HG02885 (cell line): ENCODE measurements around the gene ABCD3.
"Not testable (repeated sequence)": the region's sequence is repeated elsewhere in the genome, so short reads cannot be mapped to it uniquely, and the experiment has no call there.

Experiments
- ATAC-seq: cut with Tn5 transposase; IDR thresholded peaks from one replicate; pipeline ENCODE4 v1.9.1; 2021; ENCODE audit warnings: mild to moderate bottlenecking; ENCODE audit not compliant: unreplicated experiment, poor library complexity

ABCD3 gene

DNA sequence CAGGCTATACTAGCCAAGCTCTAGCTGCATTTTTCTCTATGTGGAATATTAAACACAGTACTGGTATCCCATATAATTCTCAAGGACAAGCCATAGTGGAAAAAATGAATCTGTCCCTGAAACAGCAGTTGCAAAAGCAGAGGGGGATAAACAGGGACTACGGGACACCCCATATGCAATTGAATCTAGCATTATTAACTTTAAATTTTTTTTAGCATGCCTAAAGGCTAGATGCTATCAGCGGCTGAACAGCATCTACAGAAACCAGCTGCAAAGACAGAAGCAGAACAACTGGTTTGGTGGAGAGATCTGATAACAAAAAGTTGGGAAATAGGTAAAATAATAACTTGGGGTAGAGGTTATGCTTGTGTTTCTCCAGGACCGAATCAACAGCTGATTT is 30.6 kb downstream of the ABCD3 start:
- ATAC-seq: not testable (repeated sequence)

DNA sequence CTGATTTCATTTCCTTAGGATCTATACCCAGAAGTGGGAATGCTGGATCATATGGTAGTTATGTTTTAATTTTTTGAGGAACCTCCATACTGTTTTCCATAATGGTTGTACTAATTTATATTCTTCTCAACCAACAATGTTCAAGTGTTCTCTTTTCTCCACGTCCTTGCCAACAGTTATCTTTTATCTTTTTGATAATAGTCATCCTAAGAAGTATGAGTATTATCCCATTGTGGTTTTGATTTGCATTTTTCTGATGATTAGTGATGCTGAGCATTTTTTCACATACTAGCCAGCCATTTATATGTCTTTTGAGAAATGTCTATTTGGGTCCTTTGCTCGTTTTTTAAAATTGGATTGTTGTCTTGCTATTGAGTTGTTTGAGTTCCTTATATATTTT is 38.5 kb downstream of the ABCD3 start:
- no peak for ATAC-seq

DNA sequence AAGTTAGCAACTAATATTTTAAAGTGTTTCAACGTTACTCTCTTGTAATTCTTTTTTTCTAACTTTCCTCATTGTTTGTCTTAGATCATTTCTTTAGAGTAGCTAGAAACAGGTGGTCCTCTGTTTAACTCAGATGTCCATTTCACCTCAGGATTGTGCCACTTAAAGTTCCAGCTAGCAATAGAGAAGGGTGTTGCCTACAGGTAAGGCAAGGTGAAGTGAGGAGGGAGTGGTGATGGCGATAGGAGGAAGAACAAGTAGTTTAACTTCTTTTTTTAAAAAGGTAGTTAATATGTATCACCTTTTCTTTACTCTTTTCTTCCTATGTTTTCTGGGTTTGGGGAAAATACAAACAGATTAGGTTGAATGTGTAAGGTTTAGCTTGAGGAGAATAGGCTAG is 44.4 kb downstream of the ABCD3 start:
- ATAC-seq: no peak

DNA sequence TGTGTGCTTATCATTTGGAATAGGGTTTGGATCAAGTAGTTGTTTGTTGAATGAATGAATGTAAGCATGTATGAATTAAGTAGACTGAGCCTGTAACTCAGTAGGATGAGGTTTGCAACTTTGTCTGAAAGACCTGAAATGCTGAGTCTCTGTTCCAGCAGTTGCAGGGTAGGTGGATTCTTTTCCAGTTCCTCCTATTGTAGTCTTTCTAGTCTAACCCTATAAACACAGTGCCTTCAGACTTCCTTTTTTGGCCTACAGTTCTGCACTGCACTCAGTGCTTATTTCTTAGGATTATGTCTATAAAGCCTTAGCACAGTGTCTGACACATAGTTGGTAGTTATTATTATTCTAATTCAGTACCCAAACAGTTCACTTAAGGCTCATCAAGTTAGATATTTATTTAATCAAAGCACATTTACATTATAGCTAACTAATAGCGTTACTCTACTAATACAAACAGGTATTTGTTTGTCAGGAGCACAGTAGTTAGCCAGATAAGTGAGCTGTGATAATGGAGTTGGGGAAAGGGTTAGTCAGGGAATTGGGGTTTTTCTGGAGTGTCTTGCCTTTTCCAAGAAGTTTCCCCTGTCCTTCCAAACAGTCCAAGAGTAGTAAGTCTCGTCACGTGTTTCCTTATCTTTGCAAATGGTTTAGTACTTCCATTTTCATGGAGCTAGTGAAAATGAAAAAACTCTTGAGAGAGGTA is 45.0 kb downstream of the ABCD3 start:
- ATAC-seq: no peak

DNA sequence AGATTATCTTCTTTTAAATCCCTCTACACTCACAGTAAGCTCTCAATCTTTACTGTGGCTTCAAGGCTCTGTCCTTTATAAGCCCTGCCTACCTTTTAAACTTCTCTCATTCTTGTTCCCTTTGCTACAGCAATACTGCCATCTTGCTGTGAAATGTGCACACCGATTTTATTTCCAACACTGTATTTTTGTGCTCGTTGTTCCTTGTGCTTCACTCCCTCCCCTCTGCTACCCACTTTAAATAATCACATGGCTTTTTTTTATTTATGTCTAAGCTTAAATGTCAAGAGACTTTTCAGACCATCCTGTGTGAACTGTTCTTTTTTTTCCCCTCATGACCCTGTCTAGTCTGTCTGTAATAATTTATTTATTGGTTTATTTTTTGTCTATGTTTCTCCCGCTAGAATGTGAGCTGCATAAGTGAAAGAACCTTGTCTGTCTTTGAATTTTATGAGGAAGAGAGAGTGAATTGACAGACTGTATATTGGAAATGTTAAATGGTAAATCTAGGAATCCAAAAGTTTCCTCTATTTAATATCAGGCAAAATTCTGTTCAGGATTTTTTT is 45.7 kb downstream of the ABCD3 start:
- ATAC-seq: peak; percentile 59

DNA sequence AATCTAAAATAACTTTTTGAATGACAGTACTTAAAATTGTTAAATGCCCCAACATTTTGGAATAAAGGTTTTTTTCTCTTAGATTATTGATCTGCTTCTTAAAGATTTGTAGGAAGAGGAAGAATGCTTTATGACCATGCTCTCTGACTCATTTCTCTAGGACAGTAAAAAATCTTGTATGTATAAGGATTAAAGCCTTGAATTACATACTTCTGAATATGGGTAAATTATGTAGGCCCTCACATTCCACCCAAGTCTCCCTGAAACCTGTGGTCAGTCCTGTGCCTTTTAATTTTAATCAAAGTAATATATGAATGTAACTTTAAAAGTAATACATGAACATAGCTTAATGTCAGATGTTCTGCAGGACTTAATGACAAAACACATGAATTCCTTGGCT is 50.5 kb downstream of the ABCD3 start:
- ATAC-seq: no peak

DNA sequence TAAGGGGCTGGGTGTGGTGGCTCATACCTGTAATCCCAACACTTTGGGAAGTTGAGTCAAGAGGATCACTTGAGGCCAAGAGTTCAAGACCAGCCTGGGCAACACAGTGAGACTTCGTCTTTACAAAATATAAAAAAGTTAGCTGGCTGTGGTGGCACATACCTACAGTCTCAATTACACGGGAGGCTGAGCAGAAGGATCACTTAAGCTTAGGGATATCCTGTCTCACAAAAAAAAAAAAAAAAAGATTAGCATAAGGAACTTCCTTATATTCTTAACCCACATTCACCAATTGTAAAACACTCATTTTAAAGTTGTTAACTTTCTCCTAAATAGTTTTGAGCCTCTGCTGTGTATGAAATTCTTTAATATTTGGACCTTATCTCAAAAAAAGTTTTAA is 53.1 kb downstream of the ABCD3 start:
- no peak for ATAC-seq

DNA sequence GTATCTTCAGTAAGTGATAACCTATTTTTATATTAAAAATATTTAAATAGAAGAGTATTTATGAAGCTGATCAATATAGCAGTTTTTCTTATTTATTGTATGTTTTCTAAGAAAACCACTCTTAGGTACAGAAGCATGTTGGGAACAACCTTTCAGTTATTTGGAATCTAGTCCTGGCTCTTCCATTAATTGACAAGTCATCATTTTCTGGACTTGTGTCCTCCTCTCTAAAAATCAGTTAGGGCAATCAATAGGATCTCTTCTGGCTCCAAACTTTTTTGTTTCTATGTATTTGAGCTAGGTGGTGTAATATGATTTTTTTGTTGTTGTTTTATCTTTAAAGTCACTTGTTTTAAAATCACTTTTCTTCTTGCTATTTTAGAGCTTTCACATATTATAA is 57.0 kb downstream of the ABCD3 start:
- ATAC-seq: no peak

DNA sequence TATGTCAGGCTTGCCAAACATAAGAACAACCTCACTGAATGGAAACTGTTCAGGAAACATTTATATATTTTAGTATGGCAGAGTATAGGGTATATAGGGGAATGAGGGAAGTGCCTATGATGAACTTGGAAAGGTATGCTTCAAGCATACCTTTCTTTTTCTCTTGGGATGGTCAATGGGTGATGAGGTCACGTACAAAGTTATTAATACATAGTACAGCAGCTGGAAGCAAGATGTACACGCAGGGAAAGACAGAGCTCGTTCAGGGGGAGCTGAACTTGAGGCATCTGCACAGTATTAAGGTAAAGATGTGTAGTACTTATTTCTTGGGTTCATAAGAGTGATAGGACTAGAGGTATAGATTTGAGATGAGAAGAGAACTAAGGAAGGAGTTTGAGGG is 61.5 kb downstream of the ABCD3 start:
- ATAC-seq: no peak

DNA sequence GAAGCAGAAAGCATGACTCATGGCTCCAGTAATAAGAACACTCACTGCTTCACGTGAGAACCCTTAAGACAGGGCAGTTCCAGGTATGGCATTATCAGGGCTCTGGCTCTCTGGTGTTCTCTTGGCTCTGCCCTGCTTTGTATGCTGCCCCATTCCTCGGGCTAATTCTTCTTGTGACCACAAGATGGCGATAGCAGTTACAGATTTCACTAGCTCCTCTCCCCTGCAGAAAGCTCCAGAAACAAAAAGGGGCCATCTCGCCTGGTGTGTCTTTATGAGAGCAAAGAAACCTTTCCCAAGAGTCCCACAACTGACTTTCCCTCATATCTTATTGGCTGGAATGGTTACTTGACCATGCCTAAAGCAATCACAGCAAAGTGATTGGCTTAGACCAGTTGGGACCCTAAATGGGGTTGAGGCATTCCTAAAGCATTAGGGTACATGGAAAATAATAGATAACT is 63.3 kb downstream of the ABCD3 start:
- peak; percentile 95 for ATAC-seq

DNA sequence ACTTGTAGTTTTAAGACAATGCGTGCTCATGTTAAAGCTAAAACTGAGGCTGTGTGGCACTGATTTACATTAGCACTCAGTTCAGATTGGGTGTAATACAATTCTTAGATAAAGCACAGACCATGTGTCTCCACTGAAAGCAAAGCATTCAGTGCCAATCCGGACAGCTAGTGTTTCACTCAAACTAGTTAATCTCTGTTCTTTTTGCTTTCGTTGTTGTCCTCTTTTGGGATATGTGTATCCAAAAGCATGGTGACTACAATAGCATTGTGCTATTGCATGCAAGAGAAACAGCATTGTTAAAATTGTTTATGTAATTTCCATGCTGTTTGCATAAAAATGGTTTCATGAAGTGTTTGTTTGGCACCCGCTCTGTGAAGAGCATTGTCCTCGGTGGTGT is 68.8 kb downstream of the ABCD3 start:
- ATAC-seq: no peak

DNA sequence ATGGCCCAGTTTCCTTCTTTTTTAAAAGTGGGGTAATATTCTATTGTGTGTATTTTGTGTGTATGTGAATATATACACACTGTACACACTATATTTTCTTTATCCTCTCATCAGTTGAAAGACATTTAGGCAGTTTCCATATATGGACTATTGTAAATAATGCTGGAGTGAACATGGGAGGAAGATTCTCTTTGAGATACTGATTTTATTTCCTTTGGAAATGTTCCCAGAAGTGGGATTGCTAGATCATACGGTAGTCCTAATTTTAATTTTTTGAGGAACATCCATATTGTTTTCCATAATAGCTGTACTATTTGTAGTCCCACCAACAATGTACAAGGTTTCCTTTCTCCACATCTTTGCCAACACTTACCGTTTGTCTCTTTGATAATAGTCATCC is 72.4 kb downstream of the ABCD3 start:
- ATAC-seq: no peak

DNA sequence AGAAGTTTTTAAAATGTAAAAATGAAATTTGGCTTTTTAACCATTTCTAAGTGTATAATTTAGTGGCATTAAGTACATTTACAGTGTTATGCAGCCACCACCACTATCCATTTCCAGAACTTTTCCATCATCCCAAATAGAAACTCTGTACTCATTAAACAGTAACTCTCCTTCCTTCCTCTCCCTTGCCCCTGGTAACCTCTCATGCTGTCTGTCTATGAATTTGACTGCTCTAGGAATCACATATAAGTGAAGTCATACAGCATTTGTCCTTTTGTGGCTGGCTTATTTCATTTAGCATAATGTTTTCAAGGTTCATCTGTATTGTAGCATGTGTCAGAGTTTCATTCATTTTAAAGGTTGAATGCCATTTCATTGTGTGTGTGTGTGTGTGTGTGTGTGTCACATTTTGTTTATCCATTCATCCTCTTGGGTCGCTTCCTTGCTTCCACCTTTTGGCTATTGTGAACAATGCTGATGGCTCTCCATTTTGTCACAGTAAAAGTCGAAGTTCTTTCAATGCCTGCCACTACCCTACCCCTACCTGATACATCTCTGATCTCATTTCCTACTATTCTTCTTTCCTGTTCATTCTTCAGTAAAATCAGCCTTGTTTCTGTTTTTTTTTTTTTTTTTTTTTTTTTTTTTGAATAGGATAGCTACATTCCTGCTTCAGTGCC is 78.0 kb downstream of the ABCD3 start:
- ATAC-seq: no peak

DNA sequence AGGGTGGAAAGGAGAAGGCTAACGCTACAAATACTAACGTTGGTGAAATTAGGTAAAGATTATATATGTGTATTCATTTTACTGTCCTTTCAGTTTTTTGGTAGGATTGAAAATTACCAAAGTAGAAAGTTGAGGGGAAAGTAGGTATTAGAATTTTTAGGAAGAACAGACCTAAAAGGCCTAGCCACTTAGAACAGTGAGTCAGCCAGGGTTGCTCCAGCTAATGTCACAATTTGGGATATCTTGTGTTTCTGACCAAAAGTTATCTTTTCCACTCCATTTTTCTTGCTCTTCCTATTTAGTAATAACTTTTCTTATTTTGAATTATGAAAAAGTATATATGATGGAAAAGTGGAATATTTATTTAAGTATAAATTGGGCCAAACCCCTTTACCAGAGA is 83.2 kb downstream of the ABCD3 start:
- ATAC-seq: no peak

DNA sequence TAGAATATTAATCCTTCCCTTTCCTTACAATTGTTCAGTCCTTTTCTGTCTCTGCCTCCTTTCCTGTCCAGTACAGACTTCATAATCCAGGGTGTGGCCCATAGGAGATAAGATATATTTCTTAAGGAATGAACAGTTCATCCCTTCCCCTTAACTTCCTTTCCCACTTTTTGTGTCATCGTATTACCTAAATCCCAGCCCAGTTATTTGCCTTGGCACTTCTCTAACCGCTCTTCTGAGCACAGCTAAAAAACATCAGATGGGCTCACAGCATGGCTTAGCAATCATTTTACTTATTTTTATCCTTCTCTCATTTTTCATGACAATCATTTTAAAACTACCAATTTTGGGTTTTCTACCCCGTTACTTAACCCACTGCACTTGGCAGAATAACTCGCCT is 83.7 kb downstream of the ABCD3 start:
- no peak for ATAC-seq

DNA sequence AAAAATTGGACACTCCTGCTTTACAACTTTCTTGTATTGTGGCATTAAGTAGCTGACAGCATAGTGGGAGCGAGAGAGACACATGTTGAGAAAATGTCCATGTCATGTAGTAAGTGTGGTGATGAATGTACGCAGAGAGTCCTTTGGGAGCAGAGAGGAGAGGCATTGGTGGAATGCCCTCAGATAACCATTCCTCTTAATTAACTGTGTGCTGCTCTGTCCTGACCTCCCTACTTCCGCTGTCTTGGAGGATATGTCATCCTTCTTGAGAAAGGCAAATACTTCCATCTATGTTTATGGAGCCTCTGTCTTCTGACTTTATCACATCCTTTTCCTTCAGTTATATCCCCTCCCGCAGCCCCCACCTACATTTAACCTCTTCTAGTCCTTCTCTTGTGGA is 85.0 kb downstream of the ABCD3 start:
- ATAC-seq: no peak

DNA sequence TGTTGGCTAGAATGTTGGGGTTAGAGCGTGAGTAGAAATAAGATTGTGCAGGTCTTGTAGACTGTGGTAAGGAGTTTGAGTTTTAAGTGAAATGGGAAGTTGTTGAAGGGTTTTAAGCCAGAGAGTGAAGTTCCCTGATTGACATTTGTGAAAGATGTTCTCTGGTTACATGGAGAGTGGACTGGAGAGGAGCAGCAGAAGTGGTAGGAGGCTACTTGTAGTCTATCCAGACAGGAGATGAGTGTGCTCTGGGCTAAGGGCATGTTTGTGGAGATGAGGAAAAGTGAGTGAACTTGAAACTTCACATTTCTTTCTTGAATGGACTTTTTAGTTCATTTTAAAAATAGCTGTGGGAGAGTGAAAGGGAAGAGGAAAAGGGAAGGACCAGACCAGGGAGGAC is 86.4 kb downstream of the ABCD3 start:
- no peak for ATAC-seq

DNA sequence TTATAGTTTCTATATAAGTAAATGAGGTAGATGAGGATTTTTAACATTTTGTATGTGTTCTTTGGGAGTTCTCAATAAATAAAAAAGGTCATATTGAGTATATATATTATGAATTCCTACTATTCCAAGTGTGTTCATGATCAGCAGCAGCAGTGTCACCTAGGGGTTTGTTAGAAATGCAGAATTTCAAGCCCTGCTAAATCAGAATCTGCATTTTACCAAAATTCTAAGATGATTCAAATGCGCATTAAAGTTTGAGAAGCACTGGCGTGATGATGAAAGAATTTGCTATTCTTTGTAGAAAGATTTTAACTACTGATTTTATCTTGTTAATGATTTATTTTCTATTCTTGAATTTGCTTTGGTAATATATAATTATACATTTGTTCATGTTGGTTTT is 94.6 kb downstream of the ABCD3 start:
- no peak for ATAC-seq

DNA sequence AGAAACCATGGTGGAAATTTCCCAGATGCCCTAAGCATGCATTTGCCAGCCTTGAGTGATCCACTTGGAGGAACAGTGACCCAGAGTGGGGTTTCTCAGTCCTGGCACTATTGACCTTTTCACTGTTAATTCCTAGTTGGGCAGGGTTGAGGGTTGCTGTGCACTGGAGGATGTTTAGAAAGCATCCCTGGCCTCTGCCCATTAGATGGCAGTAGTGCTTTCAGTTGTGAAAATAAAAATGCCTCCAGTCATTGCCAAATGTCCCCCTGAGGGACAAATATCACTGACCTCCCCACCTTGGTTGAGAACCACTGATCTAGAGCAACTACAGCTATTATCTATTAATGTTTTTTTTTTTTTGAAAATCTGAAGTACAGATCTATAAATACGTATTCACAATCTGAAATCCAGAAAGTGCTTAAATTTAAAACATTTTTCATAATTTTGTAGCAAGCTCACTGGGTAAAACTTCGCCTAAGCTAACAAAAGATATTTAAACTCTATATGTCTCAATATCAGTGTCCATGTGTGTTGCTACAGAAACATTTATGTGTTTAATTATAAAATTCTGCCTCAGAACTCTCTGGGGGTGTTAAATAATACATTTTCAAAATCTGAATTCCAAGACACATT is 96.0 kb downstream of the ABCD3 start:
- no peak for ATAC-seq

DNA sequence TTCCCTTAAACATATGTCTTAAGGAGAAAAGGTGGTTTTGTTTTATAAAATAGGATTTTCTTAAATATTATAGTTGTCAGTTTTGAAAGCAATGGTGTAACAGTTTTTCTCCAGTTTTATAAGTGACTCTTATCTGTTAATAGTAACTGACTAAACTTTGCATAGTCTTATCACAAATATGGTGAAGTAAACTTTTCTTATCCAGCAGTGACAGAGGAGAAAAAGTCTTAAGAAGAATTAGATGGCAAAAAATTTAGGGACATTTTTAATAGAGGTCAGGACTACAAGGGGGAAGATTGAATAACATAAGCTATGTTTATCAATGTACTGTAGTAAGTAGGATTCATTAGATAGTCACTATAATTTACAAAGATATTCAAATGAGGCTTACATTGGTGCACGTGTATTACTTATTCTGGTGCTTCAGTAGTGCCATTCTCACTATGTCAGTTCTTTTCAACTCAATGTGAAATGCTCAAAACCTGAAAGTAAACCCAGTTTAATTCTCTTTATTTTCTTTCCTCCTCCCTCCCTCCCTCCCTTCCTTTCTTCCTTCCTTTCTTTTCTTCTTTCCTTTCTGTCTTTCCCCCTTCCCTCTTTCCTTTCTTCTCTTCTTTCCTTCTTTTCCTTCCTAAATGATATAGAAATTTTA is 97.2 kb downstream of the ABCD3 start:
- no peak for ATAC-seq

DNA sequence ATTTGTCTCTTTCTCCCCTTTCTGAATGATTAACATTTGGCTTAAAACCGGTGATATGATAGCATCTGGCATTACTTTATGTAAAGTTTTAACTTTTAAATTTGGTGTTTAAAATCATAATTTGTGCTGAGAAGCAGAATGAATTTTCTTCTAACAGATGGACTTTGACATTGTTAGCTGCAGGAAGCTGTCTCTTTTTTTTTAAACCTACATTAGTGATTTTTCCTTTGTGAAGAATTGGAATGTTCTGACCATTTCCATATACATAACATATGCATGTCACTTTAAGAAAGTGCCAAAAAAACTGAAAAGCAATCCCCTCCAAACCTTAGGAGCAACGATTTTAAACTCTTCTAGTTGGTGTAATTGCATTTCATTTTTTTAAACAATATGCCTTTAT is 101.2 kb downstream of the ABCD3 start:
- ATAC-seq: no peak
